Mesodermal cell (in vitro differentiated cells): Measurements from ENCODE around the gene SLC23A3.

Source experiments
- H3K27ac ChIP-seq: 2 replicates; pipeline ENCODE4 v1.7.0; 2013; ENCODE audit warnings: mild to moderate bottlenecking, low read depth, low read length, moderate library complexity; ENCODE audit not compliant: severe bottlenecking
- H3K36me3 ChIP-seq: 2 replicates; pipeline ENCODE4 v1.7.1; 2013; ENCODE audit warnings: mild to moderate bottlenecking, low read length, moderate library complexity; ENCODE audit not compliant: control insufficient read depth, insufficient read depth
- H3K4me1 ChIP-seq: one replicate; pipeline ENCODE4 v1.7.1; 2013; ENCODE audit warnings: mild to moderate bottlenecking, low read length; ENCODE audit not compliant: insufficient read depth, control insufficient read depth, poor library complexity, severe bottlenecking
- H3K4me3 ChIP-seq: 2 replicates; pipeline ENCODE4 v1.7.0; 2013; ENCODE audit warnings: low read length, control low read depth, mild to moderate bottlenecking; ENCODE audit not compliant: insufficient read depth, poor library complexity, severe bottlenecking; ENCODE audit errors: extremely low read depth
- H3K9me3 ChIP-seq: 2 replicates; pipeline ENCODE4 v1.7.1; 2013; ENCODE audit warnings: mild to moderate bottlenecking, low read length, moderate library complexity; ENCODE audit not compliant: control insufficient read depth
- WGBS, 2 experiments: methylation state at CpG; one replicate each; pipeline ENCODE4 v1.1.5; 2013; ENCODE audit warnings: missing lambda C conversion rate in 2 of 2; ENCODE audit not compliant: insufficient coverage in 2 of 2; 5-methylcytosine and 5-hydroxymethylcytosine counted together

SLC23A3 gene

DNA sequence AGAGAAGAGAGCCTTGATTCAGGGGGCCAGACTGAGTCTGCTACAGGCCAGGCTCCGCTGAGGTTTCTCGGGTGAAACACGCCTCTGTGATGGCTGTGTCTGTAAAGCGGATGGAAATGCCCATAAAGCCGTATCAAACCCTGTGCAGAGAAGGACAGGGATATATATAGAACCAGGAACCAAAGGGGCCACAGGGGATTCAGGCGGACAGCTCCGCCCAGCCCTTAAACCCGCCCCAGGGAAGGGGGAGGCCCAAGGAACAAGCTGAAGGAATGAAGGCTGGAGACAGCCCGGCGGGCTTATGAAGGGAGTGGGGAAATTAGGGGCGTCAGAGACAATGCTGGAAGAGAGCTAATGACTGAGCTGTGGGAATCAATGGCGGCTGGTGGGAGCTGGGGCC lies 51.3 kb downstream of the SLC23A3 start:
- no peaks in the 10 kb centered on the region for H3K9me3 ChIP-seq
- no peak overlapping the region for H3K27ac ChIP-seq

DNA sequence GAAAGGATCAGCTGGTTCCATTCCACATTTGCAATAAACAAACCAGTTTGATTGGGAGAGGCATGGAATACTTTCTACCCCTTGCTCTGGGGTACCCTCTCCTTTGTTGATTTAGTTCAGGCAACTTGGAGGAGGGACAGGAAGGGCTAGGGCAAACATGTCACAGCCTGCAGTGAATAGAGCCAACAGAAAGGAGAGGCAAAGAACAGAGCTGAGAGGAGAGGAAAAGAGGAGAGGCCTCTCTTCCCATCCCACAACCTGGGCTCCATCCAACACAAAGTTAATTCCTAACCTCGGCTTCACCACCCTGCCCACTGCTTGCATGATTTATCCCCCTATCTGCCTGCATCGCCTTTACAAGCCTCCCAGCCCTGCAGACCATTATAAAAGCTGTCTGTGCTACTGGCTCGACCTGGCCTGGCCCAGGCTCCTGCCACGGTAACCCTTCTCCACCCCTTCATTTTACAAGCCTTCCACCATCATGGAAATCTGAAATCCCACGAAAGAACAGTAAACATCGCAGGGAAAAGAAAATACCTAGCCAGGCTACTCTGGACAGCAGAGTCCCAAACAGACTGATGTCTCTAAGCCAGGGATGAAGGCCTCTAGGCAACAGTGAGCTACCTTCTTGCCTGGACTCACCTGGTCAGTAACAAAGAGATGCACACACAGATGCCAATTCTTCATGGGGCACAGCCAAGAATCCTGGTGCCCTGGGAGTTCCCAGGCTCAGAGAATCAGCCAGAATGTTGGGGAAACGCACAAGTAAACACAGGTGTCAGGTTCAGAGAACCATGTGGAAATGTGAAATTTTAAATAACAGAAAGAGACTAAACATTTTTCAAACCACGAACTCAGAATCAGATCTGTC lies 52.8 kb downstream of the SLC23A3 start:
- 88 to 92% methylated on average over 5 to 7 of the region's 8 CpGs for WGBS, 2 experiments
- no peak overlapping the region for H3K27ac ChIP-seq

More for the DNA sequence above, 51.3 kb downstream of the SLC23A3 start:
- H3K36me3 ChIP-seq: no peaks in the 10 kb centered on the region
- no peak overlapping the region for H3K4me3 ChIP-seq
- peaks cover 2% of the 10 kb centered on the region for H3K4me1 ChIP-seq
- 80 to 82% methylated on average over 11 of the region's 12 CpGs for WGBS, 2 experiments

DNA sequence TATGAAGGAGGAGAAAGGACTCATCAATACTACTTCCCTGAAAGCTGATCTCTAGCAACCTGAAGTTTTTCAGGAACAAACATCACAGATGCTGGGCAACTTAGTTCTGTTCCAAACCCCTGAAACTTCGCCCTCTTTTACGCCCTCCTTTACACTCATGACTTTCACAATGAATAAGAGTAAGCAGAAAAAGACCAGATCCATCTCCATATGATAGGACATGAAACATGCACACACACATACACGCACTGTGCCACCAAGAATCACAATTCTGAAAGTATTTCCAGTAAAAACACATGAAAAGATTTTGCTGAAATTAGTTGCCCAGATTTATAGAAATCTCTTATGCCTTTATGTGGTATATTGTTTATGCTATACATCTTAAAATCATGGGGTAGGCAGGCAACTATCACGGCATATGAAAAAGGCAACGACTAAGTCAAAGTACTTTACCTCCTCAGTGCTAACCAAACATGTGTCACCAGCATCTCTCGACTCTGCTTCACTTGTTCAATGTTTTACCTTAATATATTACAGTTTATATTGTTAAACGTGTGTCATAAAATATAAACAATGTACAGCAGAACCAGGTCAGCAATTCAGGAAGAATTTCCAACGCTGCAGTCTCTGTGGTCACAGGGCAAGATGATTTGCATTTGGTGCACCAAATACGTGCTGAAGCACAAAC lies 57.0 kb downstream of the SLC23A3 start:
- no peak overlapping the region for H3K27ac ChIP-seq
- H3K4me1 ChIP-seq: no peaks in the 10 kb centered on the region
- WGBS, 2 experiments: 83 to 91% methylated on average over 1 to 3 of the region's 9 CpGs
- H3K4me3 ChIP-seq: no peak overlapping the region
- no peaks in the 10 kb centered on the region for H3K36me3 ChIP-seq
- H3K9me3 ChIP-seq: no peaks in the 10 kb centered on the region

More for the DNA sequence above, 52.8 kb downstream of the SLC23A3 start:
- Histone ChIP-seq H3K4me1 (peaks cover 2% of the 10 kb centered on the region), H3K9me3 (no peaks in the 10 kb centered on the region), H3K36me3 (no peaks in the 10 kb centered on the region), H3K4me3 (no peak overlapping the region)

GRCh38 chr2:219112062-219112406 lies 57.8 kb downstream of the SLC23A3 start:
- Histone ChIP-seq H3K27ac (no peak overlapping the region), H3K9me3 (no peaks in the 10 kb centered on the region), H3K4me1 (no peaks in the 10 kb centered on the region), H3K4me3 (no peak overlapping the region), H3K36me3 (no peaks in the 10 kb centered on the region)
- 94 to 95% methylated on average over 1 to 2 of the region's 2 CpGs for WGBS, 2 experiments
